ENCODE data around the gene DNAJB1.
"Not testable (repeated sequence)": the region's sequence is repeated elsewhere in the genome, so short reads cannot be mapped to it uniquely, and the experiment has no call there.

DNAJB1 gene

GRCh38 chr19:14553042-14553938, 35.1 kb upstream of the DNAJB1 start:
- no peak for DNase-seq

DNA sequence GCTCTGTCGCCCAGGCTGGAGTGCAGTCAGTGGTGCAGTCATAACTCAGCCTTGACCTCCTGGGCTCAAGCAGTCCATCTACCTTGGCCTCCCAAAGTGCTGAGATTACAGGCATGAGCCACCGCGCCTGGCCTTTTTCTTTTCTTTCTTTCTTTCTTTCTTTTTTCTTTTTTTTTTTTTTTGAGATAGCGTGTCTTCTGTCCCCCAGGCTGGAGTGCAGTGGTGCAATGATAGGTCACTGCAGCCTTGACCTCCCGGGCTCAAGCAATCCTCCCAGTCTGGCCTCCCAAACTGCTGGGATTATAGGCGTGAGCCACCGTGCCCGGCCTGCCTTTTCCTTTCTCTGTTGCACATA, 33.8 kb upstream of the DNAJB1 start:
- DNase-seq = not testable (repeated sequence)

- DNase-seq = peak; percentile 48
These were observed 33.2 kb upstream of the DNAJB1 start for GRCh38 chr19:14551134-14552005.

DNA sequence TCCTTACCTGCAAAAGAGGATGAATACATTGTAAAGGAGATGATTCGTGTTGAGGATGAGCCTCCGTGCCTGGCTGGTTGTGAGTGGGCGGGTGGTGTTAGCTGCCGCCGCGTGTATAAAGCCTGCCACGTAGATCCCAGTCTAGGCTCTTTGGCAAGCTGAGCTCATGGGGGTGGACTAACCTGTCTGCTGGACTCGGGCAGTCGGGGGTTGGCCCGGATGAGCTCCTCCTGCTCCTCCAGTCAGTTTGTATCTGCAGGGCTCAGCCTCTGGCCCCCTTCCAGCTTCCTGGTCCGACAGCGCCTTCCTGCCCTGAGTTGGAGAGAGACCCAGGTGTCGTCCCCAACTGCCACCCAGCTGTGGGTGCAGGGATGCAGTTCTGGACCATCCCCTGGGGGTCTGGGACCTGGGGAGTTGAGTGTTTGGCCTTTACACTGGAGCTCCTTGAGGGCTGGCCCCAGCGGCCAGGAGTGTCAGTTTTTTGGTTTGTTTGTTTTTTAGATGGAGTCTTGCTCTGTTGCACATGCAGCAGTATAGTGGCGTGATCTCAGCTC, 32.1 kb upstream of the DNAJB1 start:
- DNase-seq = no peak

DNA sequence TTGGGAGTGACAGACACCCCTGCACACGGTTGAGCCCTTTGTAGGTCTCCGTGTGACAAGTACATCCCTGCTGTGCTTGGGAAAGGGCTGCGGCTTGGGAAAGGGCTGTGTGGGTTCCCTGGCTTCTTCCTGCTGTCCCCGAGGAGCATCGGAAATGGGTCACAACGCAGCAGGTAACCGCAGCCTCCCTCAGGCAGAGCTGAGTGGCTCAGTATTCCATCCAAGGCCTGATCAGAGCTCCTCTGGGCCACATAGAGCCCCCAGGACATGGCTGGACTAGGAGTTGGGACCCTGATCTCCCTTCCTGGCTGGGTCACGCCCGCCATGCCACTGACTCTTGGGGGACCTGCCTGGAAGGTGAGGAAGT, 27.5 kb upstream of the DNAJB1 start:
- no peak for DNase-seq

- peak; percentile 56 for DNase-seq
These were observed 26.9 kb upstream of the DNAJB1 start for GRCh38 chr19:14544977-14545715.

GRCh38 chr19:14544047-14544446, 25.9 kb upstream of the DNAJB1 start:
- no peak for DNase-seq

DNA sequence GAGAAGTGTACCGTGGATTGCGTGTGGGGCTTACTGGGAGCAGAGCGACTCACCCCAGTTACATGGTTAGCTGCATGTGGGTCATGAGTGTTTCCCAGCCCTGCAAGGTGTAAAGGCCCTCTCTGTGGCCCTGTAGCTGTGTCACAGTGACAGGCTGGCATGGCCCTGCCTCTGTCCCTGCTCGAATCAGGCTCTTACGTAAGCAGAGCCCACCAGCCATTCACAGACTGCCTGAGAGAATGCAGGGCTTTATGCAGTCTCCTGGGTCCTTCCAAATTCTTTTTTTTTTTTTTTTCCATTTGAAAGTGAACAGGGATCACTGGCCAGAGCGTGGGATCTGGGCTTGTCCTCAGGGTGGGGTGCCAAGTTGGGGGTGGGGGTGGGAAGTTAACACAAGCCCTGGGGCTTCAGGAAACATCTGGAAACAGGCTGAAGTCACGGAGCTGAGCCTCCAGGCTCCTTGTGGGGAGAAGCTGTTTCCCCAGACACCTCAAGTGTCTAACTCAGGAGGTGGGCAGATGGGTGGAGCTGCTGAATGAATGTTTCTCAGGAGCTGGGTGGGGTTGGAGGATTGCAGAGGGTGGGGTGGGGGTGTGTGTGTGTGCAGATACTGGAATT, 24.6 kb upstream of the DNAJB1 start:
- peak; percentile 56 for DNase-seq

- not testable (repeated sequence) for DNase-seq
These were observed 23.8 kb upstream of the DNAJB1 start for GRCh38 chr19:14541979-14542378.

- DNase-seq = no peak
These were observed 22.7 kb upstream of the DNAJB1 start for GRCh38 chr19:14540741-14541525.

DNA sequence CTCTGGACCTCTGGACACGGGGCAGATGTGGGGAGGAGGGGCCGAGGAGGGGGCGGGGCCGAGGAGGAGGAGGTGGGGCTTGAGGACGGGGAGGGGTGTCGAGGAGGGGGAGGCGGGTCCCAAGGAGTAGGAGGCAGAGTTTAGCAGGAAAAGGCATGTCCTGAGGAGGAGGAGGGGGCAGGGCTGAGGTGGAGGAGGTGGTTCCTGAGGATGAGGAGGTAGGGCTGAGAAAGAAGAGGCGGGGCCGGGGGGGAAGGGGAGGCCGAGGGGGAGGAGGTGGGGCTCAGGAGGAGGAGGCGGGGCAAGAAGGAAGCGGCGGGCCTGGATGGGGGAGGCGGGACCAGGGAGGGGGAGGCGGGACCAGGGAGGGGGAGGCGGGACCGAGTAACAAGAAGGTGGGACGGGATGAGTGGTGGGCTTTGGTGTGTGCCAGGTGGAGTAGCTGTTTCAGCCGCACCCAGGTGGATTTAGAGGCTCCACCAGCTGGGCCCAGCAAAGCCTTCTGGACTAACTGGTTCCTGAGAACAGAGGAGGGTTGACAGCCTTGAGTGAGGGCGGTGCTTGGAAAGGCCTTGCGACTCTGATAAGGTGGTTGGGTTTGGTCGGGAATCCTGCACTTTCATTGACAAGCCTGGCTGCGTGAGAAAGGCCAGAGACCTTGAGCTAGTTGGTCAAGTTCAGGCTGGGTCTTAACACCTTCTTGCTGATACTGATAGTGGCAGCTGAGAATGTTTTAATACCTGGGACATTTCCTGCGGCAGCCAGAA, 18.9 kb upstream of the DNAJB1 start:
- DNase-seq = peak; percentile 38

DNA sequence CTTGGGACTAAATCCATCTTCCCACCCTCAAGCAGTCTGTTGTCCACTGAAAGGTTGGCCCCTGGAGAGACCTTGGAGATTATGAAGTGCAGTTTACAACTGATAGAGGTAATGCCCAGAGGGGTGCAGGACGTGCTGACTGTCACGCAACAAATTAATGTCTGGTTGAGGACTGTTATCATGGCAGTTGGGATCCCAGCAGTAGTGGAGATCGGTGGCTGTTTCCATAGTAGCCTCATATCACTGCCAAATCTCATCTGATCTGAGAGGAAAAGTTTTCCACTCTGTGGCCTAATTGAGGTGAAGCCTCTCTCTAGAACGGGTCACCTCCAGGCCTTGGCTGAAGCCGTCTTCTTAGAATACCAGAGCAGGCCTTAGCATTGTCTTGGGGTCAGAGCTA, 15.3 kb upstream of the DNAJB1 start:
- no peak for DNase-seq

GRCh38 chr19:14530506-14530905, 12.3 kb upstream of the DNAJB1 start:
- no peak for DNase-seq

DNA sequence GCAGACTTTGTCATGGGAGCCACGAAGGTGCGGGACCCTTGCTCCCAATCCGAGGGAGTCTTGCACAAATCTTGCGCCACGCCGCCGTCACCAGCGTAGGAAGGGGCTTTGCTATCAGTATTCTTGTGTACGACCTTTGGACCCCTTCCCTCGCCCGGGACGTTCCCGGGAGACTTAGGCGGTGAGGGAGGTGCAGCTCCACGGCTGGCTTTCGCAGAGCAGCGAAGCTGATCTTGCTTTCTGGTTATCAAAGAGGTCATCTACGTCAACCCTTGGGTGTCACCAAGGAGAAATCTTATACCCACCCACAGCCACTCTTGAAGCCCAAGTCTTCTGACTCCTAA, 11.8 kb upstream of the DNAJB1 start:
- DNase-seq = no peak

GRCh38 chr19:14529254-14530004, 11.2 kb upstream of the DNAJB1 start, which contains the start of gene TECR:
TECR (plus strand) TSS chr19:14529594; CDS start chr19:14529697, 103 bp downstream.
- DNase-seq = peak; percentile 100

GRCh38 chr19:14528419-14529253, 10.4 kb upstream of the DNAJB1 start:
- no peak for DNase-seq

GRCh38 chr19:14526423-14526822, 8.2 kb upstream of the DNAJB1 start:
- DNase-seq = no peak

GRCh38 chr19:14525729-14526128, 7.5 kb upstream of the DNAJB1 start:
- no peak for DNase-seq

GRCh38 chr19:14520543-14520942, 2.3 kb upstream of the DNAJB1 start:
- DNase-seq = no peak

Data from fibroblast of skin of scalp (primary cell).